Sigmoid colon (tissue), 7 donors: ENCODE measurements around the gene HADH. TPM values are rescaled to one million over a fixed set of nuclear protein-coding genes. Genes with fewer than 3 reads are reported as not detected.

Source experiments
- DNase-seq: peaks from one replicate; pipeline ENCODE4 v3.0.0-alpha.2; 2019
- H3K27ac ChIP-seq, 4 donors: fragments of 200-600 bp; sonication (generic); one replicate each; pipeline ENCODE4 v1.5.1; 2016 to 2019; ENCODE audit warnings: mild to moderate bottlenecking in 1 of 4
- H3K27me3 ChIP-seq, 3 donors: fragments of 200-600 bp; sonication (generic); one replicate each; pipeline ENCODE4 v1.5.1; 2019; ENCODE audit warnings: mild to moderate bottlenecking in 1 of 3
- H3K36me3 ChIP-seq, 4 donors: fragments of 200-600 bp; sonication (generic); one replicate each; pipeline ENCODE4 v1.5.1; 2016 to 2019
- H3K4me1 ChIP-seq, 4 donors: fragments of 200-600 bp; sonication (generic); one replicate each; pipeline ENCODE4 v1.5.1; 2017 to 2019
- H3K4me3 ChIP-seq, 4 donors: fragments of 200-600 bp; sonication (generic); one replicate each; pipeline ENCODE4 v1.5.1; 2017 to 2019; ENCODE audit warnings: mild to moderate bottlenecking in 2 of 4, moderate library complexity in 1 of 4
- H3K9me3 ChIP-seq, 4 donors: fragments of 200-600 bp in 3 of 4; sonication (generic) in 3 of 4; one replicate each; pipeline versions ENCODE4 v1.5.1 to v1.6.1; 2013 to 2019
- EP300 ChIP-seq, 4 donors: sonication (generic); formaldehyde crosslinking; IDR thresholded peaks; one replicate each; pipeline ENCODE4 v1.6.1; 2017; ENCODE audit warnings: antibody characterized with exemption in 4 of 4
- POLR2A ChIP-seq, 2 donors: fragments of 450-650 bp; IDR thresholded peaks; one replicate each; pipeline ENCODE4 v1.6.1; 2016; ENCODE audit warnings: antibody characterized with exemption in 2 of 2, mild to moderate bottlenecking in 2 of 2, moderate library complexity in 2 of 2
- POLR2AphosphoS5 ChIP-seq, 4 donors: sonication (generic); formaldehyde crosslinking; IDR thresholded peaks; one replicate each; pipeline ENCODE4 v1.6.1; 2017; ENCODE audit warnings: antibody characterized with exemption in 4 of 4
- WGBS, 2 donors: extraction: QIAGEN DNeasy Blood & Tissue Kit; methylation state at CpG; one replicate each; pipeline ENCODE4 v1.1.7; 2013; 5-methylcytosine and 5-hydroxymethylcytosine counted together
- intact Hi-C: fragments of 100-400 bp; cut with DNase I; formaldehyde crosslinking; loops from one replicate; pipeline ENCODE4 v1.15.1; 2023
- polyA plus RNA-seq, 3 donors: library from polyadenylated mRNA; stranded (reverse); fragments of 200-250 nt; gene quantifications; one replicate each; pipeline ENCODE4 v1.2.3, GENCODE V29; 2013
- total RNA-seq, 4 donors: library from RNA; depleted of rRNA; stranded (reverse); fragments of >200 nt; gene quantifications; one replicate each; pipeline ENCODE4 v1.1.0, GENCODE V29; 2016
- TF ChIP-seq, protein P1 (sequence below), 4 experiments: fragments of 450-650 bp in 3 of 4; fragments of 200-600 bp in 1 of 4; IDR thresholded peaks; one replicate each; pipeline ENCODE4 v1.5.1; 2016 to 2019; ENCODE audit warnings: antibody characterized with exemption in 4 of 4, mild to moderate bottlenecking in 3 of 4, moderate library complexity in 2 of 4
- donor health status: healthy with polysubstance abuse.
- donor health status: Bipolar disorder and iron deficiency.
- donor health status: healthy.

Gene HADH
- total and polyA plus RNA-seq, 7 donors = 46.6 to 229 (median 99.6) TPM

DNA sequence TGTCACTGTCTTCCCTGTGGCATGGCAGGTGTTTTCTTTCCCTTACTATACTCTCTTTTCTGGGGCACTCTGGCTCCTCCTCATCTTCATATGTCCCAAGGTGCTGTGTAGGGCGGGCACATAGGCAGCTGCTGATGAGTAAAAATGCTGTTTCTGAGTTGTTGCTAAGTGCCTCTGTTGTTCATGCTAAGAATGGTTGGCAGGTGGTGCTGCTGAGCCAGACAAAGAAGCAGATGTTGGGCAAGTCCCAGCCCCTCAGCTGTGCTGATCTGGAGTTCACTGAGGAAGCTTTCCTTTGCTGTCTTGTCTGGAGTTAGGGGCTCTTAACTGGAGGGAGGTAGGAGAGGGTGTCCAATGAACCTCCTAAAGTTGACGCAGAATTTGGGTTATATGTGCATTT is 40.6 kb downstream of the HADH start:
- TF ChIP-seq, protein P1, sequence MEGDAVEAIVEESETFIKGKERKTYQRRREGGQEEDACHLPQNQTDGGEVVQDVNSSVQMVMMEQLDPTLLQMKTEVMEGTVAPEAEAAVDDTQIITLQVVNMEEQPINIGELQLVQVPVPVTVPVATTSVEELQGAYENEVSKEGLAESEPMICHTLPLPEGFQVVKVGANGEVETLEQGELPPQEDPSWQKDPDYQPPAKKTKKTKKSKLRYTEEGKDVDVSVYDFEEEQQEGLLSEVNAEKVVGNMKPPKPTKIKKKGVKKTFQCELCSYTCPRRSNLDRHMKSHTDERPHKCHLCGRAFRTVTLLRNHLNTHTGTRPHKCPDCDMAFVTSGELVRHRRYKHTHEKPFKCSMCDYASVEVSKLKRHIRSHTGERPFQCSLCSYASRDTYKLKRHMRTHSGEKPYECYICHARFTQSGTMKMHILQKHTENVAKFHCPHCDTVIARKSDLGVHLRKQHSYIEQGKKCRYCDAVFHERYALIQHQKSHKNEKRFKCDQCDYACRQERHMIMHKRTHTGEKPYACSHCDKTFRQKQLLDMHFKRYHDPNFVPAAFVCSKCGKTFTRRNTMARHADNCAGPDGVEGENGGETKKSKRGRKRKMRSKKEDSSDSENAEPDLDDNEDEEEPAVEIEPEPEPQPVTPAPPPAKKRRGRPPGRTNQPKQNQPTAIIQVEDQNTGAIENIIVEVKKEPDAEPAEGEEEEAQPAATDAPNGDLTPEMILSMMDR (IDR thresholded peaks at IDR 0.05) = no peak
- TF ChIP-seq EP300 (IDR thresholded peaks at IDR 0.05) (no peak), POLR2A (IDR thresholded peaks at IDR 0.05) (no peak), POLR2AphosphoS5 (IDR thresholded peaks at IDR 0.05) (no peak)
- DNase-seq = no peak
- peaks cover 16 to 93% (median 50%) of the 10 kb centered on the region in 4 donors for H3K36me3 ChIP-seq

DNA sequence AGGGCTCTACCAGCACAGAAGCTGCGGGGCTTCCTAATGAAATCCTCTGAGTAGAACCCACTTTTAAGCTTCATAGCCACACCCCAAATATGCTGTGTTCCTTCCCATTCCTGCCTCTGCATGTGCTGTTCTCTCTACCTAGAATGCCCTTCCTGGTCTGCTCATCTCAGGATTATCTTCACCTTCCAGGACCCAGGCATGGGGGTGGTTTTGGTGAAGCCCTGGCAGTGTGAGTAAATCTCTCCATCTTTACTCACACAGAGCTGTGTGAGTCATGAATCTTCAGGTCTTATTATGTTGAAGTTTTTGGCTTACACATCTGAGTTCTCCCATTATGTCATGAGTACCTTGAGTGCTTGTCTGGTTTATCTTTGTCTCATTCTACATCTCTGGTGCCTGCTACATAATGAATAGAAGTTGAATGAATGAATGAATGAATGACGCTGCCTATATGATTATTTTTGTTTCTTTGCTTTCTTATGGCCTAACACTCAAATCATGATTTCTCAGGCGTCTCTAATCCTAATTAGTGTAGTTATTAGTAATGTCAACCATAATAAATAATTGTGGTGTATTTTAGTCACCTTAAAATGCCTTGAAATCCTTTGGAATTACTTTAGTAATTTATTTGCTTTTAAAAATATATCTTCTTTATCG is 41.9 kb downstream of the HADH start:
- Histone ChIP-seq H3K36me3 (peaks cover 16 to 92% (median 49%) of the 10 kb centered on the region in 4 donors), H3K4me3 (no peak overlapping the region), H3K9me3 (no peaks in the 10 kb centered on the region), H3K27me3 (no peaks in the 10 kb centered on the region), H3K4me1 (no peaks in the 10 kb centered on the region), H3K27ac (no peak overlapping the region)
- TF ChIP-seq, protein P1 (IDR thresholded peaks at IDR 0.05) = no peak
- TF ChIP-seq POLR2A (IDR thresholded peaks at IDR 0.05) (no peak), EP300 (IDR thresholded peaks at IDR 0.05) (no peak), POLR2AphosphoS5 (IDR thresholded peaks at IDR 0.05) (no peak)
- WGBS, 2 donors = 97 to 98% methylated on average over 4 of the region's 4 CpGs
- DNase-seq = no peak
- intact Hi-C loops = no loop called here

More for the DNA sequence above, 40.6 kb downstream of the HADH start:
- Histone ChIP-seq H3K27me3 (no peaks in the 10 kb centered on the region), H3K4me1 (no peaks in the 10 kb centered on the region), H3K9me3 (no peaks in the 10 kb centered on the region), H3K4me3 (no peak overlapping the region), H3K27ac (no peak overlapping the region)
- intact Hi-C loops = no loop called here
- 82 to 83% methylated on average over 2 of the region's 2 CpGs for WGBS, 2 donors

DNA sequence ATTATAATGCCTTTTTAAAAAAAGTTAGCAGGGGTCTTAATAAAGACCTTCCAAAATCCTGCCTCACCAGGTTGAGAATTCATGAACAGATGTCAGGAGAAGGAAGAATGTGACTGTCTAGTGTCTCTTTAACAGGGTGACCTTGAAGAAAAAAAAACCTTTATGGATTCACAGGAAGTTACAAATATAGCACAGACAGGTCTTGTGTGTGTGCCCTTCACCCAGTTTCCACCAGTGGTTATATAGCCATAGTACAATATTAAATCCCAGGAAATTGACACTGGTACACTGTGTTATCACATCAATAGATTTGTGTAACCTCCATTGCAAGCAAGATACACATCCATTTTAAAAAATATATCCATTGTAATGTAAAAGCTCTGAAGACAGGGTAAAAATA is 43.7 kb downstream of the HADH start:
- Histone ChIP-seq H3K9me3 (no peaks in the 10 kb centered on the region), H3K36me3 (peaks cover 5 to 76% (median 35%) of the 10 kb centered on the region in 4 donors), H3K27me3 (no peaks in the 10 kb centered on the region), H3K4me3 (no peak overlapping the region), H3K4me1 (no peaks in the 10 kb centered on the region), H3K27ac (no peak overlapping the region)
- intact Hi-C loops = no loop called here
- TF ChIP-seq POLR2AphosphoS5 (IDR thresholded peaks at IDR 0.05) = no peak
- TF ChIP-seq, protein P1 (IDR thresholded peaks at IDR 0.05) = no peak
- no peak for TF ChIP-seq EP300 (IDR thresholded peaks at IDR 0.05)
- TF ChIP-seq POLR2A (IDR thresholded peaks at IDR 0.05) = no peak
- no peak for DNase-seq

DNA sequence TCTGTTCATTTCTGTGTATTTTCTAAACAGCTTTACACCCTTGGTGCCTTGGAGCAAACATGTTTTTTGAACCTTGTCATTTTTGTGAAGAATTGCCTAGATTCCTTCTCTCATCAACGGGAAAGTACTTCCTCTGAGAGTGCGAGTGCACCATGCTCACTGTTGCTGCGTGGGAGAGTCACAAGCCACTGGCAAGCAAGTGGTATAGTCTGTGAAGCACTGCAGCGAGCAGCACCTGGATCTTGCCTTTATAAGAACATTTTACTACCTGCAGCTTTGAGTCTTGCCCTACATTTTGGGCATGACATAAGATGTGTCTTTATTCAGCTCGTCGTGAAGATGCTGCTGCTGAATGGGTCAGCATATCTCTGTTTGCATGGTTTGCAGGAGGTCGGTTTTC is 44.9 kb downstream of the HADH start:
- intact Hi-C loops = no loop called here
- H3K9me3 ChIP-seq = no peaks in the 10 kb centered on the region
- no peaks in the 10 kb centered on the region for H3K27me3 ChIP-seq
- no peak overlapping the region for H3K4me3 ChIP-seq
- WGBS, 2 donors = 66 to 89% methylated on average over 7 of the region's 7 CpGs
- TF ChIP-seq POLR2A (IDR thresholded peaks at IDR 0.05) (no peak), EP300 (IDR thresholded peaks at IDR 0.05) (no peak), POLR2AphosphoS5 (IDR thresholded peaks at IDR 0.05) (no peak)
- TF ChIP-seq, protein P1 (IDR thresholded peaks at IDR 0.05) = no peak
- H3K27ac ChIP-seq = no peak overlapping the region
- DNase-seq = no peak
- H3K4me1 ChIP-seq = no peaks in the 10 kb centered on the region
- H3K36me3 ChIP-seq = peaks cover 0 to 63% (median 23%) of the 10 kb centered on the region in 4 donors

DNA sequence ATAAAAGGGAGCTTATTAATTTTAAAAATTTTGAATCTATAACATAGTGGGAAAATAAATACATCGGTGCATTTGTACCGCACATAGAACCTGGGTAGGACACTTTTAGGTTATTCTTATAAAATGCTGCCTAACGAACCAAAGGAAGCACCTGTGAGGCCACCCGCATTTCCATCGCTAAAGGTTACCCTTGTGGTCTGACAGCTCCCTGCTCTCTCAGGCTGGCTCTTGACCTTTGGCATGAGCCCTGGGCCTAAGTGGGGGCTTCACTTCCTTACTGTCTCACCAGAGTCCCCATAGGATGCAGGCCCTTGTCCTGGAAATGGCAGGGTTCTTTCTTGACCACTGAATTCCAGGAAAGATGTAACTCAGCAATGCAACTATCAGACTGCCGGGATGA is 46.0 kb downstream of the HADH start:
- H3K4me3 ChIP-seq = no peak overlapping the region
- H3K9me3 ChIP-seq = no peaks in the 10 kb centered on the region
- TF ChIP-seq, protein P1 (IDR thresholded peaks at IDR 0.05) = no peak
- TF ChIP-seq POLR2A (IDR thresholded peaks at IDR 0.05) = no peak
- no peak for TF ChIP-seq EP300 (IDR thresholded peaks at IDR 0.05)
- no peak for TF ChIP-seq POLR2AphosphoS5 (IDR thresholded peaks at IDR 0.05)
- H3K27me3 ChIP-seq = no peaks in the 10 kb centered on the region
- no peaks in the 10 kb centered on the region for H3K4me1 ChIP-seq
- WGBS, 2 donors = 58 to 93% methylated on average over 6 of the region's 6 CpGs
- no peak overlapping the region for H3K27ac ChIP-seq
- H3K36me3 ChIP-seq = peaks cover 0 to 57% (median 20%) of the 10 kb centered on the region in 4 donors
- no peak for DNase-seq
- intact Hi-C loops = no loop called here
